LNCAP (cell line): ENCODE results near the gene UROC1.

Source experiments
- TF ChIP-seq, protein P1 (sequence below): fragments of 450-650 bp; IDR thresholded peaks from 2 replicates; pipeline ENCODE4 v1.5.1; 2017; ENCODE audit warnings: mild to moderate bottlenecking

The UROC1 gene

DNA sequence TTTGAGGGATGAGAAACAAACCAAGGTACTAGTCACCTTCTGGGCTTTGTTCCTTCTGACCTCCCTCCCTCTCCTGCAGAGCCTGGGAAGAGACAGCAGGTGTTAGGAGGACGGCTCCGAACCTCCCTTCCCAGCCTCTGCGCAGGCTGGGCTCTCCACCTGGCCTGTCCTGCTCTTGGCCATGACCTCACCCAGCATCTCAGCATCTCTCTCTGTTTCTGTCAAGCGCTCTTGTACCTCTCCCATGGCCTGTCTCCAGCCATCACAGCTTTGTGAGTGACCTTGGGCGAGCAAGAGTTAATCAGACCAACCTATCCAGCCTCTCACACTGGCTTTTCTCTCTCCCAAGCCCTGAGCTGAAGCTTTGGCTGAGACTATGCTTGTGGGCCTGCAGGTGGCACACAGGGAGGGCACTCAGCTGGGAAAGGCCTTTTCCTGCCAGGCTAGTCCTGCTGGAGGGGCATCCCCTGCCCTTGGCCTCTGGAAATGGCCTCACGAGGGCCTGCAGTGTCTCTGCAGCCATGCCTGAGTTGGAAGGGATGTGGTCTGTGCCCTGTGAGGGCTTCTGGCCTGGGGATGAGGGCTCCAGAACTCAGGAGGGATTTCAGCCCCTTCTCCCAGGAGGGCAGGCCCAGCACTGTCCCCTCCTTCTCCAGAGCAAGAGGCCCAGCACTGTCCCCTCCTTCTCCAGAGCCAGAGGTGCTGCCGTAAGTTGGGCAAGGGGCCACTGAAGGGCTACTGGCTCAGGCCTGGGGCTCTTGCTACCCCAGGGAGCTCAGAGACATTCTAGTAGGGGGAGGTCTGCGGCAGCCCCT, 8.5 kb upstream of the UROC1 start:
- TF ChIP-seq, protein P1, sequence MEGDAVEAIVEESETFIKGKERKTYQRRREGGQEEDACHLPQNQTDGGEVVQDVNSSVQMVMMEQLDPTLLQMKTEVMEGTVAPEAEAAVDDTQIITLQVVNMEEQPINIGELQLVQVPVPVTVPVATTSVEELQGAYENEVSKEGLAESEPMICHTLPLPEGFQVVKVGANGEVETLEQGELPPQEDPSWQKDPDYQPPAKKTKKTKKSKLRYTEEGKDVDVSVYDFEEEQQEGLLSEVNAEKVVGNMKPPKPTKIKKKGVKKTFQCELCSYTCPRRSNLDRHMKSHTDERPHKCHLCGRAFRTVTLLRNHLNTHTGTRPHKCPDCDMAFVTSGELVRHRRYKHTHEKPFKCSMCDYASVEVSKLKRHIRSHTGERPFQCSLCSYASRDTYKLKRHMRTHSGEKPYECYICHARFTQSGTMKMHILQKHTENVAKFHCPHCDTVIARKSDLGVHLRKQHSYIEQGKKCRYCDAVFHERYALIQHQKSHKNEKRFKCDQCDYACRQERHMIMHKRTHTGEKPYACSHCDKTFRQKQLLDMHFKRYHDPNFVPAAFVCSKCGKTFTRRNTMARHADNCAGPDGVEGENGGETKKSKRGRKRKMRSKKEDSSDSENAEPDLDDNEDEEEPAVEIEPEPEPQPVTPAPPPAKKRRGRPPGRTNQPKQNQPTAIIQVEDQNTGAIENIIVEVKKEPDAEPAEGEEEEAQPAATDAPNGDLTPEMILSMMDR, result no peak

DNA sequence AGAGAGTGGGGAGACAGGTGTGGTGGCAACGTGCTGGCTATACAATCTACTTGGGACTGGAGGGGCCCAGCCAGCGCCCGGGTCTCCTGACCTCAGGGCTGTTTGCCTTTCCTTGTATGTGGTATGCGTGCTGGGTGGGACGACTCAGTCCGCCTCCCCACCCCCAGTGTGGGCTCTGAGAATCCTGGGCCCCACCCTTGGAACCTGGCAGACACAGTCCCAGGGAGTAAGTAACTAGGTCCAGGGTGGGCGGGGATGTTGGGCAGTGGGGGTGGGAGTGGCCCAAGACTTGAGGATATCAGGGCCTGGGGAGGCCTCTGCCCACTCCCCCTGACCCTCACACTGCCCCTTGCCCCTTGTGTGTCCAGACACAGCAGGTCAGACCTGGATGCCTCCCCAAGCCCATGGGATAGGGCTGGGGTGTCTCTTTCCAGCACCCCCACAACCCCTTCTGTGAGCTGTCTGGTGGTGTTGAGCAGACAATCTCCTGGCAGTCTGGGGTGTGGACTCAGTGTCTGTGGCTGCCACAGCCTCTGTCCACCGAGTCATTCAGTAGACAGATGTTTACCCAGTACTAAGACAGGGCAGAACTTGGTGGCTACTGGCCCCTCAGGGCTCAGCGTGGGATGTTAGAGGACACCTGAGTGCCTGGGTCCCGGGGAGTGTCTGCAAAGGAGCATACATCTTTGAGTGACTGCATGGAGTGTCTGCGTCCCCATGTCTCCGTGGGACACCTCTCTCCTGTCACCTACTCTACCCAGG, 7.7 kb upstream of the UROC1 start:
- TF ChIP-seq, protein P1, result no peak

DNA sequence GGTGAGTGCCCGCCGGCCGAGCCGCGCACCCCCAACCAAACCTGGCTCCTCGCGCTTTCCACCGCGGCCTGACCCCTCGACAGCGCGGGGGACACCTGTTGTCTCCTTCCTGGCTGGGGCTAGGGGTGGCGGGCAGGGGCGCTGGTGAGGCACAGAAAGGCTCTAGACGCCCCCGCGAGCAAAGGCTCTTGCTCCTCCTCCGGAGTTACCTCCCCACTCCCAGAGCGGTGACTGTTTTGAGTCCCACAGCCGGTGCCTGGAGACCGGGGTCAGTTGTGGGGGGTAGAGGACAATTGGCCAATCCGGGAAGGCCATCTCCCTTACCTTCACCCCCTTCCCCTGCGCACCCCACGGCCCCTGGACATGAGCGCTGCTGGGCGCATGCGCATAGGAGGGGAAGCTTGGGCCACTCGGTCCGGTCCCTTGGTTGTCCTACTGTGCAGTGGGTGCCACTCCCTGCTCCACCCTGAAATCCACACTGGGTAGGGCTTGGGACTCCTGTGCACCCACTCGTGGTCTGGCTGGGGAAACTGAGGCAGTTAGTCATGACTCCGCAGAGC, 6.9 kb upstream of the UROC1 start:
- TF ChIP-seq, protein P1, result 0 out of 2 replicates have a peak, but pooled peaks have one; percentile 18

DNA sequence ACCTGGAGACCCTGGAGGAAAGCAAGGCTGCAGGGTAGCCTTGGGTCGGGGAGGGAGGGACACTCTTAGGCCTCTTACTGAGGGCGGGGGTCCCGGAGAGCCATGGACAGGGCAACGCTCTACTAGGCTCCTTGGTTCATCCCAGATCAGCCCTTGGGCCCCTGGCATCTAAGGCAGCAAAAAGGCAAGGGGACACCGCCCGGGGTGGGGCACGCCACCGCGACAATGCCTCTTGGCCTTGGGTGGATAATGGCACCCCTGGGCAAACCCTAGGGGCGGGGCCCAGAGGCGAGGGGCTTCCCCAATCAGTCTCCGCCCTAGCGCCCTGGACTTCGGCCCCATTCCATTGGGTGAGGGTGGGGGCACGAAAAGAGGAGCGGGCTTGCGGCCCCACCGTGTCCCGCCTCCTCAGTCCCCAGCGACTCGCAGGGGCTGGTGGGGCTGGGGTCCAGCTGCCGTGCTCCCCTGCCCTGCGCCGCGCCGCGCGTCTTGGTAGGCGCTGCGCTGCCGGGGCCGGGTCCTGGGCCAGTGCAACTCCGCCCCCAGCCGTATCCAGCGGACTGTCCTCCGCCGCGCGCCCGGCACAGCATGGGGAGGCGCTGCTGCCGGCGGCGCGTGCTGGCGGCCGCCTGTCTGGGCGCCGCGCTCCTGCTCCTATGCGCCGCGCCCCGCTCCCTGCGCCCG, 6.3 kb upstream of the UROC1 start, which contains the start of gene CHST13:
CHST13 (plus strand) TSS at position 411 of the 684 bp plus-strand sequence; CDS start at position 589, 178 bp downstream.
- TF ChIP-seq, protein P1, result no peak; the same call in 1 of the 2 replicates

DNA sequence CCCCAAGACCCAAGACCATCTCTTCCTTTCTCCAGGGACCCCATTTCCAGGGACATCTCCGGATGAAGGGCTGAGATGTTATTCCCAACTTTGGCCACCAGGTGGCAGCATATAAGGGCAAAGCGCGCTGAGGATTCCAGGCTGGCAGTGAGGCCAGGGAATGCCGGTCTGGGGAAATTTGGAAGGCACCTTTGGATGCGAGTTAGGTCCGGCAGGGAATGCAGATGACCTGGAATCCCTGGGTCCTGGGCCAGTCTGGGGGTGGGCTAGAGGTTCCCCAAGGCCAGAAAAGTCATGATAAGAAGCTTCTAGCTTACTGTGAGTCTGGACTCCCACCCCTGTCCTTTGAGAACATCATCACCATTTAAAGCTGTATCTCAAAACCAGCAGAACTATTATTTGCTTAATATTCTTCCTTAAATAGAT, 4.8 kb upstream of the UROC1 start:
- TF ChIP-seq, protein P1, result peak; percentile 88

DNA sequence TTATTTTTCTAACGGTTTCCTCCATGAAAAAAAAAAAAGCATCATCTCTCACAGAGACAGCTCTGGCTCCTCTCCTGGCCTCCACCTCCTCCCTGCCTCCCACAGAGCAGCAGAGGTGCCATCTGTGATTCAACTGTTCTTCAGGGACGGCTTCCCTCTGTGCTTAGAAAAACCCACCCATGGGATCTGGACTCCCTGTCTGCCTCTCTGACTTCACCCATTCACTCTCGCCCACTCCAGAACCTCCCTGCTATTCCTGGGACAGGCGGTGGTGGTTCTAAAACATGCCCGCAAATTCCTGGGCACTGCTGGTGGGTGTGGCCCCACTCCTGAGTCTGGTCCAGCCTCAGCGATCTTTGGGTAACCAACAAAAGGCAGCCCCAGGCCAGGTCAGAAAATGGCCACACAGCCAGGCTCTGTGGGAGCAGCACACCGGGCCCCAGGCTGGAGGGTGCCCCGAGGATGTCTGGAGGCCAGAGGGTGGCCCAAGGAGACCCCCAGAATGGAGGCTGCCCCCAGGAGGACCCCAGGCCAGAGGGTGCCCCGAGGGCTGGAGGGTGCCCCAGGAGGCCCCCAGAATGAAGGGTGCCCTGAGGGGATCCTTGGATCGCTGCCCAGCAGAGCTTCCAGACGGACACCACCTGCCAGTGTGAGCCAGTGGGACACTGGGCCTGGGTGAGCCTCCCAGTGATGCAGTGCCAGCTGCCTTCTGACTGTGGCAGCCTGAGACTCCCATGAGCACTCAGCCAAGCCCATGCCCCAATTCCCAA, 3.7 kb upstream of the UROC1 start:
- TF ChIP-seq, protein P1, result no peak
